ENCODE measurements around the gene ARHGEF33. TPM values are rescaled to one million over a fixed set of nuclear protein-coding genes. Genes with fewer than 3 reads are reported as not detected.

Gene ARHGEF33
- total RNA-seq, 2 donors from 2014 or later = 0.96 to 2.2 TPM

- Histone ChIP-seq H3K36me3 (no peaks in the 10 kb centered on the region), H3K27ac (peak within 1 kb of the TSS; percentile 13 to 62), H3K27me3 (replicated peaks; ENCODE audit: insufficient read depth) (no peaks in the 10 kb centered on the region), H3K9me3 (no peaks in the 10 kb centered on the region), H3K4me3 (peak within 1 kb of the TSS; percentile 56 to 63), H3K4me1 (replicated peaks) (no peaks in the 10 kb centered on the region)
- WGBS = under 1% methylated on average over 47 of the region's 52 CpGs
- peak; percentile 84 for DNase-seq (ENCODE audit: low spot score)
- TF ChIP-seq POLR2AphosphoS5 (IDR thresholded peaks at IDR 0.05) (peak; percentile 75), POLR2A (IDR thresholded peaks at IDR 0.05) (no peak)
- TF ChIP-seq, protein P1, sequence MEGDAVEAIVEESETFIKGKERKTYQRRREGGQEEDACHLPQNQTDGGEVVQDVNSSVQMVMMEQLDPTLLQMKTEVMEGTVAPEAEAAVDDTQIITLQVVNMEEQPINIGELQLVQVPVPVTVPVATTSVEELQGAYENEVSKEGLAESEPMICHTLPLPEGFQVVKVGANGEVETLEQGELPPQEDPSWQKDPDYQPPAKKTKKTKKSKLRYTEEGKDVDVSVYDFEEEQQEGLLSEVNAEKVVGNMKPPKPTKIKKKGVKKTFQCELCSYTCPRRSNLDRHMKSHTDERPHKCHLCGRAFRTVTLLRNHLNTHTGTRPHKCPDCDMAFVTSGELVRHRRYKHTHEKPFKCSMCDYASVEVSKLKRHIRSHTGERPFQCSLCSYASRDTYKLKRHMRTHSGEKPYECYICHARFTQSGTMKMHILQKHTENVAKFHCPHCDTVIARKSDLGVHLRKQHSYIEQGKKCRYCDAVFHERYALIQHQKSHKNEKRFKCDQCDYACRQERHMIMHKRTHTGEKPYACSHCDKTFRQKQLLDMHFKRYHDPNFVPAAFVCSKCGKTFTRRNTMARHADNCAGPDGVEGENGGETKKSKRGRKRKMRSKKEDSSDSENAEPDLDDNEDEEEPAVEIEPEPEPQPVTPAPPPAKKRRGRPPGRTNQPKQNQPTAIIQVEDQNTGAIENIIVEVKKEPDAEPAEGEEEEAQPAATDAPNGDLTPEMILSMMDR (IDR thresholded peaks at IDR 0.05) = no peak
- intact Hi-C loops (cut with DNase I) = no loop called here
Measured at GRCh38 chr2:38875576-38876367, 13.9 kb upstream of the ARHGEF33 start, which contains the start of the genes DHX57 and MORN2. DHX57 (minus strand) TSS chr2:38875934; CDS start chr2:38868405, 7,529 bp downstream. MORN2 (plus strand) TSS chr2:38875976.

- Histone ChIP-seq H3K27me3 (replicated peaks; ENCODE audit: insufficient read depth) (no peaks in the 10 kb centered on the region), H3K36me3 (no peaks in the 10 kb centered on the region), H3K9me3 (no peaks in the 10 kb centered on the region), H3K4me3 (peak overlapping the region; percentile 56 to 63), H3K27ac (no peak overlapping the region), H3K4me1 (replicated peaks) (no peaks in the 10 kb centered on the region)
- 19% methylated on average over 10 of the region's 10 CpGs for WGBS
- TF ChIP-seq POLR2A (IDR thresholded peaks at IDR 0.05) = no peak
- TF ChIP-seq POLR2AphosphoS5 (IDR thresholded peaks at IDR 0.05) = no peak
- TF ChIP-seq, protein P1 (IDR thresholded peaks at IDR 0.05) = no peak
- DNase-seq (ENCODE audit: low spot score) = no peak
- intact Hi-C loops (cut with DNase I) = no loop called here
Measured at GRCh38 chr2:38876407-38876806, 13.3 kb upstream of the ARHGEF33 start.

GRCh38 chr2:38886063-38886462, 3.6 kb upstream of the ARHGEF33 start:
- Histone ChIP-seq H3K4me3 (no peak overlapping the region), H3K9me3 (no peaks in the 10 kb centered on the region), H3K36me3 (no peaks in the 10 kb centered on the region), H3K27ac (no peak overlapping the region), H3K27me3 (replicated peaks; ENCODE audit: insufficient read depth) (no peaks in the 10 kb centered on the region), H3K4me1 (replicated peaks) (no peaks in the 10 kb centered on the region)
- TF ChIP-seq, protein P1 (IDR thresholded peaks at IDR 0.05) = no peak
- no peak for TF ChIP-seq POLR2AphosphoS5 (IDR thresholded peaks at IDR 0.05)
- no peak for TF ChIP-seq POLR2A (IDR thresholded peaks at IDR 0.05)
- DNase-seq (ENCODE audit: low spot score) = no peak
- intact Hi-C loops (cut with DNase I) = no loop called here

DNA sequence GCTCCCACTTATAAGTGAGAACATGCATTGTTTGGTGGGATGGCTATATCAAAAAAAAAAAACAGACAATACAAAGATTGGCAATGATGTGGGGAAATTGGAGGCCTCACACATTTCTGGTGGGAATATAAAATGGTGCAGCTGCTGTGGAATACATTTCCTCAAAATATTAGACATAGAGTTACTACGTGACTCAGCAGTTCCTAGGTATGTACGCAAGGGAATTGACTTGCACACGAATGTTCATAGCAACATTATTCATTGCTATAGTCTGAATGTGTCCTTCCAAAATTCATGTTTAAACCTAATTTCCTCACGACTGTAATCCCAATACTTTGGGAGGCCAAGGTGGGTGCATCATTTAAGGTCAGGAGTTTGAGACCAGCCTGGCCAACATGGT, 2.3 kb upstream of the ARHGEF33 start:
- WGBS = 93% methylated on average over 4 of the region's 4 CpGs
- TF ChIP-seq, protein P1 (IDR thresholded peaks at IDR 0.05) = no peak
- TF ChIP-seq POLR2AphosphoS5 (IDR thresholded peaks at IDR 0.05) (no peak), POLR2A (IDR thresholded peaks at IDR 0.05) (no peak)
- intact Hi-C loops (cut with DNase I) = no loop called here
- Histone ChIP-seq H3K36me3 (no peaks in the 10 kb centered on the region), H3K4me1 (replicated peaks) (no peaks in the 10 kb centered on the region), H3K9me3 (no peaks in the 10 kb centered on the region), H3K27ac (no peak overlapping the region), H3K27me3 (replicated peaks; ENCODE audit: insufficient read depth) (no peaks in the 10 kb centered on the region), H3K4me3 (no peak overlapping the region)
- no peak for DNase-seq (ENCODE audit: low spot score)

Data from prostate gland (tissue), 2 donors.